ENCODE measurements around the gene PDE6A.

Gene PDE6A

GRCh38 chr5:149944666-149945065 is at the start of gene PDE6A:
Gene PDE6A, minus strand, starts transcription at chr5:149944793. Its CDS starts 120 bp downstream, at chr5:149944673.
- no peak for DNase-seq

GRCh38 chr5:149993471-149993870 is 48.9 kb upstream of the PDE6A start:
- DNase-seq: no peak

- DNase-seq: peak; percentile 57
Measured at GRCh38 chr5:149990518-149991376, 46.2 kb upstream of the PDE6A start.

- DNase-seq: no peak
Measured at GRCh38 chr5:149988126-149988525, 43.5 kb upstream of the PDE6A start.

GRCh38 chr5:149982505-149982904 is 37.9 kb upstream of the PDE6A start:
- DNase-seq: no peak

GRCh38 chr5:149981206-149981605 is 36.6 kb upstream of the PDE6A start:
- DNase-seq: no peak

GRCh38 chr5:149979896-149980295 is 35.3 kb upstream of the PDE6A start:
- DNase-seq: no peak

GRCh38 chr5:149975409-149975808 is 30.8 kb upstream of the PDE6A start:
- DNase-seq: no peak

- DNase-seq: no peak
Measured at GRCh38 chr5:149969181-149969930, 24.8 kb upstream of the PDE6A start.

- no peak for DNase-seq
Measured at GRCh38 chr5:149966946-149967345, 22.4 kb upstream of the PDE6A start.

GRCh38 chr5:149963729-149964128 is 19.1 kb upstream of the PDE6A start:
- no peak for DNase-seq

GRCh38 chr5:149962601-149963300 is 18.2 kb upstream of the PDE6A start:
- DNase-seq: no peak

GRCh38 chr5:149961957-149962409 is 17.4 kb upstream of the PDE6A start:
- peak; percentile 19 for DNase-seq

- no peak for DNase-seq
Measured at GRCh38 chr5:149961186-149961685, 16.6 kb upstream of the PDE6A start.

GRCh38 chr5:149960272-149961185 is 15.9 kb upstream of the PDE6A start, which contains the start of gene SLC26A2:
Gene SLC26A2, plus strand, starts transcription at chr5:149960758. Its CDS starts 16,895 bp downstream, at chr5:149977653.
- DNase-seq: peak; percentile 98

- peak; percentile 45 for DNase-seq
Measured at GRCh38 chr5:149959406-149960236, 15.0 kb upstream of the PDE6A start.

GRCh38 chr5:149957855-149958254 is 13.3 kb upstream of the PDE6A start:
- no peak for DNase-seq

- no peak for DNase-seq
Measured at GRCh38 chr5:149956685-149957084, 12.1 kb upstream of the PDE6A start.

GRCh38 chr5:149954798-149955197 is 10.2 kb upstream of the PDE6A start:
- no peak for DNase-seq

- no peak for DNase-seq
Measured at GRCh38 chr5:149953436-149954121, 9.0 kb upstream of the PDE6A start.

All from retina (tissue), 1 donor.